NB4 (cell line): ENCODE results near the gene CADM2.

Source experiments
- DNase-seq: peaks from one replicate; pipeline ENCODE4 v3.0.0; 2010; ENCODE audit warnings: low read depth
- H3K4me3 ChIP-seq: one replicate; pipeline ENCODE4 v1.5.1; 2011; ENCODE audit warnings: mild to moderate bottlenecking, low read depth, low read length, moderate library complexity
- MAX ChIP-seq: IDR thresholded peaks from 2 replicates; pipeline ENCODE4 v1.6.1; 2011; ENCODE audit warnings: low read depth, low read length
- MYC ChIP-seq: IDR thresholded peaks from 2 replicates; pipeline ENCODE4 v1.6.1; 2011; ENCODE audit warnings: low read depth, low read length
- POLR2A ChIP-seq: IDR thresholded peaks from 2 replicates; pipeline ENCODE4 v1.6.1; 2011; ENCODE audit warnings: mild to moderate bottlenecking; ENCODE audit not compliant: insufficient read length; ENCODE audit errors: extremely low read depth
- TF ChIP-seq, protein P1 (sequence below): IDR thresholded peaks from one replicate; pipeline ENCODE4 v1.5.1; 2012; ENCODE audit warnings: low read depth, low read length

CADM2 gene

DNA sequence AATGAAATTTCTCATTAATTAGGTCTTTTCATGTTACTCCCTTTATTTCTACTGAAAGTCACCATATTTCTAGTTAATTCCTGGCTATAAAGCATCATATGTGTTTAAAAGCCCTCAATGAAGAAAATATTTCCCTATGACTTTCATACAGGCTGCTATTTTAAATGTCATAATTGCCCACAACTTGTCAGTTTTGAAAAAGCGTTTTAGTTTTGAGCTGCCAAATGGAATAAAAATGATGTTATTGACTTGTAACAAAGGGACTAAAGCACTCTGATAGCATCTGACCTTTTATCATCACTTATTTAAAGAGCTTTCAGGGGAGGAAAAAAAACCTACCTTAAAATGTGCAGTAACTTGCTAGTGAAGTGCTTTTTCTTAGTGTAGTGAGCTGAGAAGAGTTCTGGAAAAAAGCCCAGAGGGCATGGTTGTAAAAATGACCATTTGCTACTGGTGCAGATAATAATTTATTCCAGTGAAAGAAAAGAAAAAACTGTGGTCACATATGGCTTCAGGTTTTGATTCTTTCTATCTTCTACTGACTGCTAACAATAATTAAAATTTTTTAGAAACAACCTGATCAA, 877.2 kb downstream of the CADM2 start:
- DNase-seq = no peak
- no peak overlapping the region for H3K4me3 ChIP-seq
- TF ChIP-seq MAX (no peak), POLR2A (no peak), MYC (no peak)
- TF ChIP-seq, protein P1, sequence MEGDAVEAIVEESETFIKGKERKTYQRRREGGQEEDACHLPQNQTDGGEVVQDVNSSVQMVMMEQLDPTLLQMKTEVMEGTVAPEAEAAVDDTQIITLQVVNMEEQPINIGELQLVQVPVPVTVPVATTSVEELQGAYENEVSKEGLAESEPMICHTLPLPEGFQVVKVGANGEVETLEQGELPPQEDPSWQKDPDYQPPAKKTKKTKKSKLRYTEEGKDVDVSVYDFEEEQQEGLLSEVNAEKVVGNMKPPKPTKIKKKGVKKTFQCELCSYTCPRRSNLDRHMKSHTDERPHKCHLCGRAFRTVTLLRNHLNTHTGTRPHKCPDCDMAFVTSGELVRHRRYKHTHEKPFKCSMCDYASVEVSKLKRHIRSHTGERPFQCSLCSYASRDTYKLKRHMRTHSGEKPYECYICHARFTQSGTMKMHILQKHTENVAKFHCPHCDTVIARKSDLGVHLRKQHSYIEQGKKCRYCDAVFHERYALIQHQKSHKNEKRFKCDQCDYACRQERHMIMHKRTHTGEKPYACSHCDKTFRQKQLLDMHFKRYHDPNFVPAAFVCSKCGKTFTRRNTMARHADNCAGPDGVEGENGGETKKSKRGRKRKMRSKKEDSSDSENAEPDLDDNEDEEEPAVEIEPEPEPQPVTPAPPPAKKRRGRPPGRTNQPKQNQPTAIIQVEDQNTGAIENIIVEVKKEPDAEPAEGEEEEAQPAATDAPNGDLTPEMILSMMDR = no peak

DNA sequence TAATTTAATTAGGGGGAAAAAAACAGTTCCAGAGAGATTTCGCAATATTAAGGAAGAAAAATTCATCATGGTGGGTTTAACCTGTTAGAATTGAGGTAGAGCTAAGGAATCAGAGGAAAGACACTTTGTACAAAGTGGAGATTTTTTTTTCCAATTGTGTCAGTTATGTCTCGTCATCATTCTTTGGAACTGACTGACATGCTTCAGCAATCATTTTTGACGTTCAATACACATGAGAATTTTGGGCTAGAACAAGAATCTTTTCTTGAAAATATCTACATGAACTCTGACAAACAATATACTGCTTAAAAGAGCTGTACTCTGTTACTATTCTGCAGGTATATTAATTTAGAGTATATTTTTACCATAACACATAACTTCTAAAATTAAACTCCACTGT, 878.6 kb downstream of the CADM2 start:
- no peak for DNase-seq
- TF ChIP-seq POLR2A = no peak
- TF ChIP-seq, protein P1 = no peak
- no peak for TF ChIP-seq MYC
- TF ChIP-seq MAX = no peak
- no peak overlapping the region for H3K4me3 ChIP-seq

- DNase-seq = no peak
- TF ChIP-seq, protein P1 = no peak
- TF ChIP-seq POLR2A (no peak), MYC (no peak), MAX (no peak)
- no peak overlapping the region for H3K4me3 ChIP-seq
These were observed 880.1 kb downstream of the CADM2 start for GRCh38 chr3:85838921-85839320.

DNA sequence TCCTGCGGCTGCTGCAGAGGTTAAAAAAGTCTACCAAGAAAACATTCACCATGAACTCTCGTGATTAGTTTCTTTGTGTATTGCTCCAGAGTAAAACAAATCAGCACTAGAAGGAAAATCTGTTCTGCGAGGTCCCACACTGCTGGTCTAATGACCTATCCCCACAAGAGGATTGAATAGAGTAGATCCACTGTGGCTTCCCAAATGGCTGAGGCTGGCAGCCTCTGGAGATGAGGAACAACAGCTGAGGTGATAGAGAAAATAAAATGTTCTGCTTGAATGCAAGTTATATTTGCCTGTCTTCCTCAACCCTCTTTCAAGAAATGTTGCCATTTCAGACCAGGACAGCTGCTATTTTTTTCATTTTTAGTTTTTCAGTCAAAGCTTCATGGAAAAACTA, 883.3 kb downstream of the CADM2 start:
- TF ChIP-seq, protein P1 = no peak
- TF ChIP-seq MAX (no peak), MYC (no peak), POLR2A (no peak)
- H3K4me3 ChIP-seq = no peak overlapping the region
- DNase-seq = no peak

DNA sequence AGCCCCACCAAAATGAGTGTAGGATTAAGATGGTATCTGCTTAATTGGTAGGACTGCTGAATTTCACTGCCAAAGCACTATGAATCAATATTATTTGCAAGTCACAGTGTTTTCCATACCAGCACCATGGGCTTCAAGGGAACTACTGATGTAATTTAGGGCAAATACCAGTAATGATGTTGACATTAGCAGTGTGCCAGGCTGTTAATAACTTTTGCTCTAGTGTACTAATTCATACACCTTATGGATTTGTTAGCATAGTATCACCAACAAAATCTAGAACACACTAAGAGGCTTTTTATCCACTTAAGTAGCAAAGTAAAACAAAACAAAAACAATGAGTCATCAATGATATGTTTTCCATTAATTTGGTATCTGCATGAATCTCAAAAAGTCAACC, 888.2 kb downstream of the CADM2 start:
- no peak overlapping the region for H3K4me3 ChIP-seq
- DNase-seq = no peak
- TF ChIP-seq, protein P1 = no peak
- TF ChIP-seq POLR2A = no peak
- no peak for TF ChIP-seq MYC
- TF ChIP-seq MAX = no peak
